Measurements from ENCODE around the gene SEC14L1.

DNA sequence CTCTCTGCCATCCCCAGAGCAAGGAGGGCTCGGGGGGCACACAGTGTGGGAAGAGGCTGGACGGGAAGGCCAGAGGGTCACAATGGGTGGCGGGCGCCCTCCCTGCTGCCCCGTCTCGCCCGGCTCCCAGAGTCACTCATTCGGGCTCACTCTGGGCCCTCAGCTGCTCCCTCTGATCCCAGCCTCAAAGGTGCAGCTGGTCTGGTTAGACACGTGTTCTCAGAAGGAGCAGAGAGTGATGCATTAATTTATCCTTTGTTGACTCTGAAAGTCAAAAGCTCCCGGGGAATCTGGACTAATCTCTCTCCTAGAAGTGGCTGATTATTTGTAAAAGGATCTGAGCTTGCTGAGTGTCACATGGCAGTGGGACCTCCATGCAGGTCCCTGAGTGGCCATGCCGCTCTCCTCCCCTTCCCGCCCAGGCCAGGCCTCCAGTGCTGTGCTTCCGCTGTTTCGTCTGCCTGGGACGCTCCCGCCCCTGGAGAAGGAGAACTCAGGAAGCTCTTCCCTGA, 87.5 kb downstream of the SEC14L1 start:
- TF ChIP-seq, protein P1, sequence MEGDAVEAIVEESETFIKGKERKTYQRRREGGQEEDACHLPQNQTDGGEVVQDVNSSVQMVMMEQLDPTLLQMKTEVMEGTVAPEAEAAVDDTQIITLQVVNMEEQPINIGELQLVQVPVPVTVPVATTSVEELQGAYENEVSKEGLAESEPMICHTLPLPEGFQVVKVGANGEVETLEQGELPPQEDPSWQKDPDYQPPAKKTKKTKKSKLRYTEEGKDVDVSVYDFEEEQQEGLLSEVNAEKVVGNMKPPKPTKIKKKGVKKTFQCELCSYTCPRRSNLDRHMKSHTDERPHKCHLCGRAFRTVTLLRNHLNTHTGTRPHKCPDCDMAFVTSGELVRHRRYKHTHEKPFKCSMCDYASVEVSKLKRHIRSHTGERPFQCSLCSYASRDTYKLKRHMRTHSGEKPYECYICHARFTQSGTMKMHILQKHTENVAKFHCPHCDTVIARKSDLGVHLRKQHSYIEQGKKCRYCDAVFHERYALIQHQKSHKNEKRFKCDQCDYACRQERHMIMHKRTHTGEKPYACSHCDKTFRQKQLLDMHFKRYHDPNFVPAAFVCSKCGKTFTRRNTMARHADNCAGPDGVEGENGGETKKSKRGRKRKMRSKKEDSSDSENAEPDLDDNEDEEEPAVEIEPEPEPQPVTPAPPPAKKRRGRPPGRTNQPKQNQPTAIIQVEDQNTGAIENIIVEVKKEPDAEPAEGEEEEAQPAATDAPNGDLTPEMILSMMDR (IDR thresholded peaks at IDR 0.05), result no peak
- TF ChIP-seq POLR2A (IDR thresholded peaks at IDR 0.05) (no peak), POLR2AphosphoS5 (IDR thresholded peaks at IDR 0.05) (no peak), EP300 (IDR thresholded peaks at IDR 0.05) (no peak)
